Activated CD8-positive, alpha-beta memory T cell treated with anti-CD3 and anti-CD28 coated beads, Interleukin-2, amount 10 ng/mL, durations not matched to agents 7 days and 5 days (primary cell): Measurements from ENCODE around the gene UMAD1. TPM values are rescaled to one million over a fixed set of nuclear protein-coding genes. Genes with fewer than 3 reads are reported as not detected.

Experiments
- ATAC-seq: fragments of 150-1000 bp; cut with Tn5 transposase; one replicate; pipeline ENCODE4 v1.10.0; 2021; ENCODE audit warnings: moderate library complexity
- CTCF ChIA-PET: fragments of 350-600 bp; sonication (Branson Sonifier 250); formaldehyde crosslinking; loops from one replicate; lab custom pipeline; 2021; ENCODE audit warnings: antibody characterized with exemption; lab: Charles Lee
- DNase-seq: peaks from one replicate; pipeline ENCODE4 v3.0.0-alpha.2; 2020
- H3K27ac Mint-ChIP-seq: one replicate; pipeline ENCODE4 v1.8.0; 2021; ENCODE audit warnings: mild to moderate bottlenecking, mixed read lengths
- H3K27me3 Mint-ChIP-seq: one replicate; pipeline ENCODE4 v1.8.0; 2021; ENCODE audit warnings: mixed read lengths
- H3K36me3 Mint-ChIP-seq: one replicate; pipeline ENCODE4 v1.8.0; 2021; ENCODE audit warnings: mild to moderate bottlenecking, mixed read lengths
- H3K4me1 Mint-ChIP-seq: one replicate; pipeline ENCODE4 v1.8.0; 2021; ENCODE audit warnings: mixed read lengths
- H3K4me3 Mint-ChIP-seq: one replicate; pipeline ENCODE4 v1.8.0; 2021; ENCODE audit warnings: mild to moderate bottlenecking, moderate library complexity, mixed read lengths
- H3K9me3 Mint-ChIP-seq: one replicate; pipeline ENCODE4 v1.8.0; 2022; ENCODE audit warnings: low read depth, mixed read lengths
- total RNA-seq, 2 experiments: library from RNA; stranded (reverse); gene quantifications; one replicate each; pipeline ENCODE4 v1.2.3, GENCODE V29; 2021

The UMAD1 gene
- total RNA-seq, 2 experiments from 2014 or later: 12.3 to 14.2 TPM

DNA sequence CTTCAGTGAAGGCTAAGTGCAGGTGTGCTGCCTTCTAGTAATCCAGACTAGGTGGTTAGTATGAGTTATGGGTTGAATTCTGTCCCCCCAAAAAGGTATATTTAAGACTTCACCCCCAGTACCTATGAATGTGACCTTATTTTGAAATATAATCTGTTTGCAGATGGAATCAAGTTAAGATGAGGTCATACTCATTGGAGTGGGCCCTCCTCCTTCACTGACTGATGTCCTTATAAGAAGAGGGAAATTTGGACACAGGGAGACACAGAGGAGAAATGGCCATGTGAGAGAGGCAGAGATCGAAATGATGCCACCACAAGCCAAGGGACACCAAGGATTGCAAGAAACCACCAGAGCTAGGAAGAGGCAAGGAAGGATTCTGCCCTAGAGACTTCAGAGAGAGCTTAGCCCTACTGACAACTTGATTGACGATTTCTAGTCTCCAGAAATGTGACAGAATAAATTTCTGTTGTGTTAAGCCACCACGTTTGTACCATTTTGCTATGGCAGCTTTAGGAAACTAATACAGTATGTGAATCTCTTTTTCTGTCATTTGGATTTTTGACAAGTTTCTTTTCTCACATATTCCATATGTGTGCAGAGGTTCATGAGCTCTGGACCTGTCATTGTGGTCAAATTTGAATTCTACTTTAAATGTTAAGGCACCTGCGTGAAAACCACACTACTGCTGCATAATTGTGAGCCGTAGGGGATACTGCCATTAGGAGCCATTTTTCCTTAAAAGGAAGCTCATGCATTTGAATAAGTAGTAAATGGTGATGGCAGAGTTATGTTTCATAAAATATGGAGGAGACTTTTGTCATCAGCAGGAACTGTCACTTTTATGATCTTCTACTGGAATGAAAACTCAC, 80.4 kb downstream of the UMAD1 start:
- Mint-ChIP-seq H3K4me1 (peaks cover 18% of the 10 kb centered on the region), H3K36me3 (peaks cover 13% of the 10 kb centered on the region), H3K9me3 (peaks cover 2% of the 10 kb centered on the region), H3K27ac (no peak overlapping the region), H3K4me3 (no peak overlapping the region), H3K27me3 (no peaks in the 10 kb centered on the region)
- CTCF ChIA-PET: interaction anchor here (1.0 kb wide), 1 partner anchor 469 kb away, joined by 3 read pairs; no protein-coding TSS in a partner anchor
- DNase-seq (no peak), ATAC-seq (no peak)

DNA sequence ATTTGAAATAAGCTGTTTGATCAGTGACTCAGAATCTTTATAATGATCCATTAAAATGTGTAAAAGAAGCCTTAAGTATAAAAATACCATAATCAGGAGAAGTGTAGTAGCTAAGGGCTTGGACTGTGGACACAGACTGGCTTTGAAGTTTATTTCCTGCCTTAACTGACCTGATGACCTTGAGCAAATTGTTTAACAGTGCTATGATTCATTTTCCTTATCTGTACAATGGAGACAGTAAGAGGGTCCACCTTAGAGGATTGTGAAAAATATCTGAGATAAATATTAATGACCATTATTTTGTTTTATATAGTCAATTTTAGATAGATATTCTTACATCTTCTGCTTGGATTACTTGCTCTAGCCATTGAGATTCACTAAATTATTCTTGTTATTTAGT, 91.2 kb downstream of the UMAD1 start:
- no peak for DNase-seq
- Mint-ChIP-seq H3K4me3 (no peak overlapping the region), H3K27ac (no peak overlapping the region), H3K4me1 (peaks cover 5% of the 10 kb centered on the region), H3K36me3 (peaks cover 1% of the 10 kb centered on the region), H3K27me3 (no peaks in the 10 kb centered on the region), H3K9me3 (peaks cover 2% of the 10 kb centered on the region)
- ATAC-seq: no peak
- CTCF ChIA-PET: no interaction called here

DNA sequence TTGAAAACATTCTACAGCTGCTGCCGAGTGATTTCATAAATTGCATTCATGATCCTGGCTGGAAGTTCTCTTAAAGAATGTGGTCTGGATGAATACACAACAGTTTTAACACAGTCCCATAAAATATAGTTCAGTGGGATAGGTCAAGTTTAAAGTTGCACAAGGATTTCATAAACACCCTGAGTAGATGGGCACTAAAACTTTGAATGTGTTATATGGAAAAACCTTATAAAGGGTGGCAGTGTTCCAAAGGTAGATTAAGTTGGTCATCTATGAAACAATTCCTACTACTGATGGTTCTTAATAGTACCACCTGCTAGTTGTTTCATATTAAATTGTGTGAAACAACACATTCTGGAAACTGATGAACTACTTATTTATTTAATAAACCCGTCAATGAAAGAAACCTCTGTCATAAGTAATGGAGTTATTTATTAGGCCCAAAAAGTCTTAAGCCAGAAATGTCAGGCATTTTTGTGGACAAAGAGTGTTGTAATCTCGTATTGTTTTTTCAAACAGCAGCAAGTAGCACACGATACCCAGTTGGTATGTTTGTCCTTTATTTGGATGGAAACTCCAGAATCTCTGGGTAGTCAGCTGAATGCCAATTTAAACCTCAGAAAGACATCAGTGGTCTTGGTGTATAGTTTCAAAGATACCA, 92.2 kb downstream of the UMAD1 start:
- Mint-ChIP-seq H3K27me3 (no peaks in the 10 kb centered on the region), H3K36me3 (peaks cover 1% of the 10 kb centered on the region), H3K4me1 (peaks cover 5% of the 10 kb centered on the region), H3K9me3 (no peaks in the 10 kb centered on the region), H3K4me3 (no peak overlapping the region), H3K27ac (no peak overlapping the region)
- ATAC-seq: no peak
- CTCF ChIA-PET: no interaction called here
- no peak for DNase-seq

DNA sequence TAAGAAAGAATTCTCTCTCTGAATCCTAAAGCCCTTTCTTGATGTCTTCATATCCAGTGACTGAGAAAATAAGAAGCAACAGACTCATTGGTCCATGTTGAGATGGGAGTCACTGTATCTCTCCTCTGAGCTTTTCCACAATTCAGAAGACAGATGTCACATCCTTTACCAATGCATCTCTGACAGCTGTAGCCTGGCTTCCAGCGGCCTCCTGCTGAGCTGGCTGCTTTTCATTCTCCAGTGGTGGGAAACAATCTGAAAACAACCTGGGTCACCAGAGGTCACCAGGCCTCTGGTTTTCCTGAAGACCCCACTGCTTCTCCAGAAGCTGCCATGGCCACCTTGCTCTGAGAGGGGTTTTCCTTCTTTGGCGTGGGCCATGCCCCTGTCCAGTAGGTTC, 96.1 kb downstream of the UMAD1 start:
- H3K4me1 Mint-ChIP-seq: peaks cover 18% of the 10 kb centered on the region
- DNase-seq (no peak), ATAC-seq (no peak)
- CTCF ChIA-PET: interaction anchor here (0.8 to 1.7 kb wide), 2 partner anchors 8 to 17 kb away, joined by 3 to 4 read pairs; no protein-coding TSS in a partner anchor
- no peak overlapping the region for H3K4me3 Mint-ChIP-seq
- no peaks in the 10 kb centered on the region for H3K9me3 Mint-ChIP-seq
- H3K36me3 Mint-ChIP-seq: no peaks in the 10 kb centered on the region
- no peaks in the 10 kb centered on the region for H3K27me3 Mint-ChIP-seq
- no peak overlapping the region for H3K27ac Mint-ChIP-seq

DNA sequence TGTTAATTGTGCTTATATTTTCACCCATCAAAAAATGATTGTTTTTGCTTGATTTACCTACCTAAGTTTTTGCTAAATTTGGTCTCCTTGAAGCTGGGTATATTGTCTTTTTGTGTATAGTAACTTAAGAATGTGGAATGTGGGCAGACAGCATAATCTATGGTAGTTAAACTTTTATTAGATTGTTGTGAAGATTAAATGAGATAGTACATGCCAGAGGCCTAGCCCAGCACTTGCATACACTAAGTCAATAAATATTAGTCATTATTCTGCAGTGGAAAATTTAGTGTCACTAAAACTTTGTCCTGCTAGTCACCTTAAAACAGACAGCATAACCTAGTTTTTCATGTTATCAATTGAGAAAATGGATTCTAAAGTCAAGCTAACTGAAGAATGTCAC, 97.1 kb downstream of the UMAD1 start:
- H3K4me3 Mint-ChIP-seq: no peak overlapping the region
- H3K36me3 Mint-ChIP-seq: no peaks in the 10 kb centered on the region
- peaks cover 18% of the 10 kb centered on the region for H3K4me1 Mint-ChIP-seq
- DNase-seq (no peak), ATAC-seq (no peak)
- no peaks in the 10 kb centered on the region for H3K27me3 Mint-ChIP-seq
- CTCF ChIA-PET: interaction anchor here (0.7 kb wide), 1 partner anchor 177 kb away, joined by 3 read pairs; no protein-coding TSS in a partner anchor
- H3K27ac Mint-ChIP-seq: no peak overlapping the region
- no peaks in the 10 kb centered on the region for H3K9me3 Mint-ChIP-seq

DNA sequence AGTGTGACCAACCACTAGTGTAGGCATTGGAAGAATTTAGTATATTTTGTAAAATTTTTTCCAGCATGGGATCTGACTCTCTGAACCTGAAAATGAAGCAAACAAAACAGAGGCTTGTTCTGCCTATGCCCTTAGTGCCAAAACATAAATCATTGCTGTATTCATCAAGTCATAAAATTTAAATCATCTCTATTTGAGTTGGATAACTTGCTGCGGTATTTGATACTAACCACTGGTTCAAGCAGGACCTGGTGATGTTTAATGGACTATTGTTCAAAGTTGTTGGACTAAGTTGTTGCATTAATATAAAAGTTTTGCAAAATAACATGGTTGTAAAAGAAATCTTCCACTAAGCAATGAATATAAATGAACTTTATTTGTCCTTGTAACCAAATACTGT, 97.6 kb downstream of the UMAD1 start:
- H3K27ac Mint-ChIP-seq: no peak overlapping the region
- no peak overlapping the region for H3K4me3 Mint-ChIP-seq
- CTCF ChIA-PET: interaction anchor here (0.7 kb wide), 1 partner anchor 177 kb away, joined by 3 read pairs; no protein-coding TSS in a partner anchor
- no peaks in the 10 kb centered on the region for H3K27me3 Mint-ChIP-seq
- DNase-seq: no peak
- no peak for ATAC-seq
- no peaks in the 10 kb centered on the region for H3K36me3 Mint-ChIP-seq
- H3K9me3 Mint-ChIP-seq: no peaks in the 10 kb centered on the region
- H3K4me1 Mint-ChIP-seq: peaks cover 18% of the 10 kb centered on the region

DNA sequence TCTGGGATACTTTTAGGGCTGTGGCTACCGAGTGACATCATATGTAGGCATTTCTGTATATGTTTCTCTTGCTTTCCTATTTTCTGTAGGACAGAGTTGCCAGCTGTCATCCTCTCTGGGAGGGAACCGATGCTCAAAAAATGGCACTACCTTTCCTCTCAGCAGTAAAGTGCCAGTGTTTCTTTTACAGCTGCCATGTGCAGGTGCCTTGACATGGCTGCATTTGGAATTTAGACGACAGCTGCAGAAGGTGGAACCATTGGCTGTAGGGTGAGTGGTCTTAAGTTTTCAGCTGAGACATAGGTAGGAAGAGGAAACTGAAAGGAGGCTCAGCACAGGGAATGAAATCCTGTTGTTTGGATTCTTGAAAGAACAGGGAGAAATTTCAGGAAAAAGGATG, 98.1 kb downstream of the UMAD1 start:
- H3K9me3 Mint-ChIP-seq: no peaks in the 10 kb centered on the region
- CTCF ChIA-PET: interaction anchor here (1.1 kb wide), 1 partner anchor 10 kb away, joined by 3 read pairs; no protein-coding TSS in a partner anchor
- H3K27ac Mint-ChIP-seq: no peak overlapping the region

DNA sequence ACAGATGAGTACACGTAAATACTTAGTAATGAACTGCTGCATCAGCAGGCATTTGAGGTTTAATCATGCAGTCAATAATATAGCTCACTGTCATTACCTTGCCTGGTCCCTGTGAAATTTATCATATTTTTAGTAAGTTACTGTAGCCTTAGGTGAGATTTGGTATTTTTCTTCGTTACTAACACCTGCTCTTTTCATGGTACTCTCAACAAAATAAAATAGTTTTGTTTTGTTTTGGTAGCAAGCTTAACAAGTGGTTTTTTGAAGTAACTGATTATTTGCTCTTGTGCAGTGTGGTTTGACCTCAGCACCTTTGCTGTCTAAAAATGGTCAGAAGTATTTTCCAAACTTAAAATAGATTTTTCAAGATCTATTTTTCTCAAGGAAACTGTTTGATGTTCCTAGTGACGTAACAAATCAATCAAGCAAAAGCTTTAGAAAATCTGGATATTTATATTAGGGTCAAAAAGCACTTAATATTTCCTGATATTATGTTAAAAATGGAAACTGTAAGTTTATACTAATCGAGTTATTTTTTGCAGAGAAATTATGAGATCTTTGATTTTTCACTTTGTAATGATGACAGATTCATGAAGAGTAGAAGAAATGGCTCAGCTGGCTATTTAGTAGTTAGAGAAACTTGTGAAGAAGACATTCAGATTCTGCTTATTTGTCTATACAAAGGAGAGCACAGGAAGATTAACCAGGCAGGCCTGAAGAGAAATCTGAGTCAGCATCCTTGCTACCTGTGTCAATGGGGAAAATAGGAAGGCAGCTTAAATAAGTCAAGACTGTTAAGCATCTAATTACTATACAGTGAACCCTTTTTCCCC, 98.9 kb downstream of the UMAD1 start:
- DNase-seq: no peak
- CTCF ChIA-PET: interaction anchor here (1.1 kb wide), 1 partner anchor 11 kb away, joined by 3 read pairs; no protein-coding TSS in a partner anchor
- peaks cover 18% of the 10 kb centered on the region for H3K4me1 Mint-ChIP-seq
- no peaks in the 10 kb centered on the region for H3K36me3 Mint-ChIP-seq
- ATAC-seq: peak; percentile 23
- no peaks in the 10 kb centered on the region for H3K27me3 Mint-ChIP-seq
- no peak overlapping the region for H3K4me3 Mint-ChIP-seq
- no peaks in the 10 kb centered on the region for H3K9me3 Mint-ChIP-seq
- no peak overlapping the region for H3K27ac Mint-ChIP-seq

More for the DNA sequence above, 98.1 kb downstream of the UMAD1 start:
- Mint-ChIP-seq H3K4me1 (peaks cover 18% of the 10 kb centered on the region), H3K27me3 (no peaks in the 10 kb centered on the region), H3K4me3 (no peak overlapping the region), H3K36me3 (no peaks in the 10 kb centered on the region)
- ATAC-seq (no peak), DNase-seq (no peak)

DNA sequence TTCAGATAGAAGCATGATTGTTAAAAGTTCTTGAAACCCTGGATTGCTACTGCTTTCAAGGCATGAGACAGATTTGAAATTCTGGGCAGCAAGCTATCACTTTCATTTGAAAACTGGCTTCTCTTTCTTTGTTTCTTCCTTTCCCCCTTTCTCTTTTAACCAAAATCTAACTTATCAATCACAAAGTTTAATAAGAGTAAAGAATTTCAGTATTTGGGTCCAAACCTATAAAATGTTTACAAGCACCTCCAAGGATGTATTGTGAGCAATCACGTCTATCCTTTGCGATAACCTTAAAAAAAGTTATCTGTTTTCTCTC, 99.4 kb downstream of the UMAD1 start:
- no peak overlapping the region for H3K4me3 Mint-ChIP-seq
- H3K36me3 Mint-ChIP-seq: no peaks in the 10 kb centered on the region
- H3K27ac Mint-ChIP-seq: no peak overlapping the region
- ATAC-seq (no peak), DNase-seq (no peak)
- no peaks in the 10 kb centered on the region for H3K27me3 Mint-ChIP-seq
- no peaks in the 10 kb centered on the region for H3K9me3 Mint-ChIP-seq
- CTCF ChIA-PET: no interaction called here
- peaks cover 18% of the 10 kb centered on the region for H3K4me1 Mint-ChIP-seq

DNA sequence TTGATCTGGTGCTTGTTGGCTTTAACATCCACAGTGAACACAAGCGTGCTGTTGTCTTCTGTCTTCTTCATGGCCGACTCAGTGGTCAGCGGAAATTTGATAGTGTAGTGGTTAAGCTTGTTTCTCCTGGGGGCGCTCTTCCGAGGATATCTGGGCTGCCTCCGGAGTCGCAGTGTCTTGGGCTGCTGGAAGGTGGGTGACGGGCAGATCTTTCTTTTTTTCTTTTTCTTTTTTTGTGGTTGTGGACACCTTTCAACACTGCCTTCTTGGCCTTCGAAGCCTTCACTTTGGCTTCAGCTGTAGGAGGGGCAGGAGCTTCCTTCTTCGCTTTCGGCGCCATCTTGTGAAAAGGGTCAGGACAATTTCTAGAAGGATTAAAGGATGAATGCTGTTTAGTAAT, 101.7 kb downstream of the UMAD1 start:
- no peak for DNase-seq
- Mint-ChIP-seq H3K36me3 (no peaks in the 10 kb centered on the region), H3K27ac (no peak overlapping the region), H3K4me3 (no peak overlapping the region), H3K9me3 (no peaks in the 10 kb centered on the region), H3K4me1 (peaks cover 13% of the 10 kb centered on the region), H3K27me3 (no peaks in the 10 kb centered on the region)
- CTCF ChIA-PET: interaction anchor here (1.1 kb wide), 1 partner anchor 61 kb away, joined by 3 read pairs; no protein-coding TSS in a partner anchor
- no peak for ATAC-seq

DNA sequence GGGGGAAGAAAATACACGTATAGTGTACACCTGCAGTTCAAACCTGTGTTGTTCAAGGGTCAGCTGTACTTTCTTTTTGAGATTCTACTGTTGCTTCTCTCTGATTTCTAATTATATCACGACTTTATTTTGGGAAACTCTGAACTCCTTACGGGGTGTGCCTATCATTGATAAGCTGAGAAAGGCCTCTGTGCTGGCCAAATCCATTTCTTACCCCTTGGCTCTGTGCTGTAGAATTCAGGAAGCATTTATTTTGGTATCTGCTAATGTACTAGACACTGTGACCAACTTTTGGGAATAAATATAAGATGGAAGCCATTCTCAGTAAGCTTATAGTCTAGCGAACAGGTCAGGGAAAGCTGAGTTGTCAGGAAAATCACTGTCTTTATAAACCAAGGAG, 104.7 kb downstream of the UMAD1 start:
- H3K9me3 Mint-ChIP-seq: no peaks in the 10 kb centered on the region
- CTCF ChIA-PET: interaction anchor here (1.1 kb wide), 1 partner anchor 8 kb away, joined by 3 read pairs; no protein-coding TSS in a partner anchor
- no peak for ATAC-seq

DNA sequence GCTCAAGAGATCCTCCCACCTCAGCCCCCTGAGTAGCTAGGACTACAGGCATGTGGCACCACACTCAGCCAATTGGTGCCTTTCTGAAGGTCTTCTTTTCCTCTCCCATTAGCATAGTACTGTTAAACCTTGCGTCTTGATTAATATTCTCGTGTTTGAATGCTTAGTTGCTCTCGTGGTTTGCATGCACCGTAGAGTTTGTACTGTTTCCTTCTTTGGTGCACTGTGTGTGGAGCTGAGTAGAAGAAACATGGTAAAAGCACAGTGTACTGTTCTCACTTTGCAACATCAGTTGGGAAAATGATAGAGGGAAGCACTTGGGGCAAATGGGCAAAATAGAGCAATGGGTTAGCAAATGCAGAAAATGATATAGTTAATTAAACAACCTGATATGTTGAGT, 105.4 kb downstream of the UMAD1 start:
- Mint-ChIP-seq H3K27ac (no peak overlapping the region), H3K27me3 (no peaks in the 10 kb centered on the region), H3K36me3 (no peaks in the 10 kb centered on the region), H3K4me3 (no peak overlapping the region), H3K9me3 (no peaks in the 10 kb centered on the region), H3K4me1 (peaks cover 3% of the 10 kb centered on the region)
- CTCF ChIA-PET: no interaction called here
- DNase-seq (no peak), ATAC-seq (no peak)

More for the DNA sequence above, 104.7 kb downstream of the UMAD1 start:
- H3K27me3 Mint-ChIP-seq: no peaks in the 10 kb centered on the region
- H3K27ac Mint-ChIP-seq: no peak overlapping the region
- DNase-seq: no peak
- peaks cover 2% of the 10 kb centered on the region for H3K4me1 Mint-ChIP-seq
- no peaks in the 10 kb centered on the region for H3K36me3 Mint-ChIP-seq
- H3K4me3 Mint-ChIP-seq: no peak overlapping the region

DNA sequence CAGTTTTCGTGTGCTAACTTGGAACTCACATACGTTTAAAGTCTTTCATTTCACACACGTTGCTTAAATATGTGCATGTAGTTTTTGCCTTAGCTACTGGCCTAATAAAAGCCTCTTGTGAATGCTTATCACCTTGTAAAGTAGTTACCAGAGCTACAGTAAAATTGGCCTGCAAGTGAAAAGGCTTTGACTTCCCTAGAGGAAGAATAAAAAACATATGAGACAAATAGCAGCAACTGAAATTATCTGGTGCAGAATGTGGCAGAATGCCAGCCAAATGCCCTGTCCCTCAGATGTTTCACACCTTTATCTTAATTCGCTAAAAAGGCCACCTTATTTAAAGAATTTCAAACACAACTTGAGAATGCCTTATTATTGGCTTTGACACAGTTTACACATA, 105.9 kb downstream of the UMAD1 start:
- Mint-ChIP-seq H3K4me3 (no peak overlapping the region), H3K27me3 (no peaks in the 10 kb centered on the region), H3K4me1 (peaks cover 7% of the 10 kb centered on the region), H3K27ac (no peak overlapping the region), H3K9me3 (no peaks in the 10 kb centered on the region), H3K36me3 (no peaks in the 10 kb centered on the region)
- ATAC-seq (no peak), DNase-seq (no peak)
- CTCF ChIA-PET: no interaction called here
